Calu3 (cell line): Measurements from ENCODE around the gene RAB43. TPM values are rescaled to one million over a fixed set of nuclear protein-coding genes. Genes with fewer than 3 reads are reported as not detected.

Source experiments
- BruUV-seq: library from RNA; stranded (reverse); fragments of 400-500 nt; replicated peaks from 2 replicates; lab custom pipeline; 2021; lab: Mats Ljungman, UMichigan
- CTCF ChIA-PET: fragments of 300-600 bp; sonication (Branson Sonifier 250); formaldehyde crosslinking; loops from one replicate; lab custom pipeline; 2022; ENCODE audit warnings: antibody characterized with exemption; lab: Charles Lee
- DNase-seq: peaks from one replicate; pipeline ENCODE4 v3.0.0; 2022
- H3K27ac Mint-ChIP-seq: one replicate; pipeline ENCODE4 v1.8.0; 2022; ENCODE audit warnings: mixed read lengths; ENCODE audit not compliant: unreplicated experiment
- H3K27me3 Mint-ChIP-seq: one replicate; pipeline ENCODE4 v1.8.0; 2022; ENCODE audit warnings: mixed read lengths; ENCODE audit not compliant: unreplicated experiment
- H3K36me3 Mint-ChIP-seq: one replicate; pipeline ENCODE4 v1.8.0; 2022; ENCODE audit warnings: mild to moderate bottlenecking, moderate library complexity, mixed read lengths; ENCODE audit not compliant: insufficient read depth, unreplicated experiment
- H3K4me1 Mint-ChIP-seq: one replicate; pipeline ENCODE4 v1.8.0; 2022; ENCODE audit warnings: mild to moderate bottlenecking, low read depth, mixed read lengths; ENCODE audit not compliant: unreplicated experiment
- H3K4me3 Mint-ChIP-seq: one replicate; pipeline ENCODE4 v1.8.0; 2022; ENCODE audit warnings: mild to moderate bottlenecking, low read depth, moderate library complexity, mixed read lengths; ENCODE audit not compliant: unreplicated experiment
- H3K9me3 Mint-ChIP-seq: one replicate; pipeline ENCODE4 v1.8.0; 2022; ENCODE audit warnings: low read depth, mixed read lengths; ENCODE audit not compliant: unreplicated experiment
- intact Hi-C: fragments of 100-400 bp; cut with micrococcal nuclease; formaldehyde crosslinking; loops from one replicate; pipeline ENCODE4 v1.10.0; 2022; ENCODE audit not compliant: unreplicated experiment
- total RNA-seq: library from RNA; stranded (reverse); gene quantifications from 2 replicates; pipeline ENCODE4 v1.2.3, GENCODE V29; 2022
- TF ChIP-seq, protein P1 (sequence below): fragments of 200-600 bp; IDR thresholded peaks from one replicate; pipeline ENCODE4 v1.8.0; 2022; ENCODE audit warnings: antibody characterized with exemption; ENCODE audit not compliant: unreplicated experiment

The RAB43 gene
- total RNA-seq, 1 experiment from 2014 or later, result 21.2 TPM

DNA sequence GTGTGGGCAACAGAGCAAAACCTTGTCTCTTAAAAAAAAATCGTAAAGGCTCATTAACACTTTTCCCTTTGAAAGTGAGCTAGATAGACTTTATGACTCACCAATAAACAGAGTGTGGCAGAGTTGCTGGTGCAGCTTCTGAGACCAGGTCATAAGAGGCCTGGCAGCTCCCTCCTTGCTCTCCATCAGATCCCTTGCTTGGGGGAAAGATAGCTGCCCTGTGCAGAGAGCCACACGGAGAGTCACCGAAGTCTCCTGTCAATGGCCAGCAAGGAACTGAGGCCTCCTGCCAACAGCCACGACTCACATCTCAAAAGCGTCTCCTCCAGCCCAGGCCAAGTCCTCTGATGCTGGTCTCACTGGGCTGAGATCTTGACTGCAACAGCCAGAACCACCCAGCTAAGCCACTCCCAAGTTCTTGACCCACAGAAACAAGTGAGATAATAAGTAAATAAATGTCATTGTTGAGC is 69.7 kb downstream of the RAB43 start:
- peaks cover 10% of the 10 kb centered on the region for H3K36me3 Mint-ChIP-seq
- no TSS peak for BruUV-seq
- no peak overlapping the region for H3K27ac Mint-ChIP-seq
- peaks cover 23% of the 10 kb centered on the region for H3K27me3 Mint-ChIP-seq
- TF ChIP-seq, protein P1, sequence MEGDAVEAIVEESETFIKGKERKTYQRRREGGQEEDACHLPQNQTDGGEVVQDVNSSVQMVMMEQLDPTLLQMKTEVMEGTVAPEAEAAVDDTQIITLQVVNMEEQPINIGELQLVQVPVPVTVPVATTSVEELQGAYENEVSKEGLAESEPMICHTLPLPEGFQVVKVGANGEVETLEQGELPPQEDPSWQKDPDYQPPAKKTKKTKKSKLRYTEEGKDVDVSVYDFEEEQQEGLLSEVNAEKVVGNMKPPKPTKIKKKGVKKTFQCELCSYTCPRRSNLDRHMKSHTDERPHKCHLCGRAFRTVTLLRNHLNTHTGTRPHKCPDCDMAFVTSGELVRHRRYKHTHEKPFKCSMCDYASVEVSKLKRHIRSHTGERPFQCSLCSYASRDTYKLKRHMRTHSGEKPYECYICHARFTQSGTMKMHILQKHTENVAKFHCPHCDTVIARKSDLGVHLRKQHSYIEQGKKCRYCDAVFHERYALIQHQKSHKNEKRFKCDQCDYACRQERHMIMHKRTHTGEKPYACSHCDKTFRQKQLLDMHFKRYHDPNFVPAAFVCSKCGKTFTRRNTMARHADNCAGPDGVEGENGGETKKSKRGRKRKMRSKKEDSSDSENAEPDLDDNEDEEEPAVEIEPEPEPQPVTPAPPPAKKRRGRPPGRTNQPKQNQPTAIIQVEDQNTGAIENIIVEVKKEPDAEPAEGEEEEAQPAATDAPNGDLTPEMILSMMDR, result no peak
- no peak for DNase-seq
- H3K4me3 Mint-ChIP-seq, result no peak overlapping the region
- peaks cover 36% of the 10 kb centered on the region for H3K4me1 Mint-ChIP-seq
- intact Hi-C loops, result loop anchor here (2.0 to 5.0 kb wide), 4 partner anchors 45 to 130 kb away; partner anchors contain the start of genes CNBP and RAB43
- H3K9me3 Mint-ChIP-seq, result peaks cover 4% of the 10 kb centered on the region
- CTCF ChIA-PET, result interaction anchor here (0.7 to 3.2 kb wide), 12 partner anchors 17 to 197 kb away, joined by 3 to 31 read pairs (median 6); partner anchors contain the start of genes COPG1 and RAB43

DNA sequence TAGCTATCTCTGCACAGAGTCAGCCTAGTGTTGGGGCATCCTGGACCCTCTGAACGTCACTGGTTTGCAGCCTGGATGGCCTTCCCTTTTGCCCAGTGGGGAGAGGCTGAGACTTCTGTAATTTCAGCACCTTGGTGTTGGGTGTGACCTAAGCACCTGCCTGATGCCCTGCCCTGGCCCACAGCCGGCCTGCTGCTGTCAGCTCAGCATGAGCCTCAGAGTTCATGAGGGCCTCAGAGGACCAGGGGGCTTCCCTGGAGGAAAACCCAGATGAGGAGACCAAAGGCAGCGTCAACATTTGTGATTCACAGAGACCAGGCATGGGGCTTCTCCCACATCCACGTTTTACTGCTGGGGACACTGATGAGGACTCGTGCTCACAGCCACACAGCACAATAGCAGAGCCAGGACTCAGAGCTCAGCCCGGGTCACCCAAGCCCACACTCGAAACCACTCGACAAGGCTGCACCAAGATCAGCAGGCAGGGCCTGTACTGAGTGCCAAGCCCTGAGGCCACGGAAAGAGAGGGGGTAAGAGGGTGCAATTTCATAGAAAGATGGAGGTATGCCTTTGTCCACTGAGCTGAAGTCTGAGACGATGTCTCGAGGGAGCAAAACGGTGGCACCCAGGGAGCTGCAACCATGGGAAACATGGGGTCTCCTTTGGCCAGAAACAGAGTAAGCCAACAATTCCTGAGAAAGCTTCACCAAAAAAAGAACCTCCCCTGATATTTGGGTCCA is 70.9 kb downstream of the RAB43 start:
- no peak for DNase-seq
- TF ChIP-seq, protein P1, result no peak
- H3K27ac Mint-ChIP-seq, result no peak overlapping the region
- intact Hi-C loops, result loop anchor here (5.0 kb wide), 3 partner anchors 47 to 132 kb away; partner anchors contain the start of genes CNBP and RAB43
- peaks cover 6% of the 10 kb centered on the region for H3K36me3 Mint-ChIP-seq
- CTCF ChIA-PET, result interaction anchor here (0.6 to 1.7 kb wide), 5 partner anchors 47 to 1863 kb away, joined by 4 to 7 read pairs (median 5); partner anchors contain the start of genes ATP2C1 and COPG1
- peaks cover 14% of the 10 kb centered on the region for H3K27me3 Mint-ChIP-seq
- BruUV-seq, result no TSS peak
- peaks cover 4% of the 10 kb centered on the region for H3K9me3 Mint-ChIP-seq
- H3K4me3 Mint-ChIP-seq, result no peak overlapping the region
- peaks cover 24% of the 10 kb centered on the region for H3K4me1 Mint-ChIP-seq

DNA sequence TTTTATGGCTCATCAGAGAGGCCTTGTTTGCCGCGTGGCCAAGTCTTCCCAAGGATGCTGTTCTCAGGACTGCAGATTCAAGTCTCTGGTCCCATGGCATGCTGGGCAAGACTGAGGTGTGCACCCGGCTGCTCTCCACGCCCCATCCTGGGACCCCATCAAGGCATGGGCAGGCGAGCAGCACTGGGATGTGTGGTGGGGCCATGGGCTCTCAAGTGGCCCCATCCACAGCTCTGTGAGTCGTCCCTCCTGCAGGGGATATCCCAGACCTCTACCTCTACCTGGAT is 74.1 kb downstream of the RAB43 start:
- CTCF ChIA-PET, result no interaction called here
- no TSS peak for BruUV-seq
- no peaks in the 10 kb centered on the region for H3K36me3 Mint-ChIP-seq

DNA sequence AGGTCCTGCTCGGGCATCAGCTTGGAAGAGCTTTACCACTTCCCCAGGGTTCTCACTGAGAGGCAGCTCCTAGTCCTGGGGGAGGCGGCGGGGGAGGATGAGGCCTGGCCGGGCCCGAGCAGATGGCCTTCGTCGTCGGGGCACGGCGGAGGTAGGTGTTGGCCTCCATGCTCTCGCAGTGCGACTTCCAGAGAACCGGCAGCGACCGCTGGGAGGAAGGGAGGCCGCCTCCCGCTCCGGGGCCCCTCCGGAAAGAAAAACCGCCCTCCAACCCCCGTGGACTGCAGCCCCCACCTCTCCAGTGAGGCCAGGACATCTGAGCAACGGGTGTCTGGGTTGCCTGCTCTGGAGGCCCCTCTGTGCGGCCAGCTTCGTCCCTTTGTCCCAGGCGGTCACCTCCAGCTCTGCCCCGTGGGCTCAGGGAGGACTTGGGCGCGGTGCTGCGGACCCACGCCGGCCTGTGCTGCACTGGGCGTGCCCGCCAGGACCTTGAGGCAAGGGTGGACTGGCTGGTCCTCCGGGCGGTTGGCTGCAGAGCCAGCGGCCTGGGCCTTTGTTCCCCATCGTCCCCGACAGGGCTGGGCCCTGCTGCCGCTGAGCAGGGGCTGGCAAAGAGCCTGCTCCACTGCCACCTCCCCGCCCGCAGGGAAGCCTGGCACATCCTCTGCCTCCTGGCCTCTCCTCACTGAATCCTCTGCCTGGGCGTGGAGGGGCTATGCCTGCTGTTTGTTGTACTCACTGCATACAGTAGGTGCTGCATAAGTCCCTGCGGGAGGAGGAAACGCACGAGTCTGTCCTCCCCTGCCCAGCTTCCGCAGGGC is 74.7 kb downstream of the RAB43 start:
- no peak for DNase-seq
- Mint-ChIP-seq H3K9me3 (peaks cover 4% of the 10 kb centered on the region), H3K27me3 (peaks cover 37% of the 10 kb centered on the region), H3K4me1 (peaks cover 8% of the 10 kb centered on the region), H3K27ac (no peak overlapping the region), H3K36me3 (no peaks in the 10 kb centered on the region), H3K4me3 (no peak overlapping the region)
- TF ChIP-seq, protein P1, result no peak
- intact Hi-C loops, result no loop called here
- CTCF ChIA-PET, result no interaction called here
- no TSS peak for BruUV-seq

More for the DNA sequence above, 74.1 kb downstream of the RAB43 start:
- Mint-ChIP-seq H3K27ac (no peak overlapping the region), H3K9me3 (peaks cover 4% of the 10 kb centered on the region), H3K27me3 (peaks cover 32% of the 10 kb centered on the region), H3K4me3 (no peak overlapping the region), H3K4me1 (peaks cover 12% of the 10 kb centered on the region)
- no peak for DNase-seq
- TF ChIP-seq, protein P1, result no peak
- intact Hi-C loops, result no loop called here
